ENCODE measurements around the gene TMEM219. TPM values are rescaled to one million over a fixed set of nuclear protein-coding genes. Genes with fewer than 3 reads are reported as not detected.
"Not testable (repeated sequence)": the region's sequence is repeated elsewhere in the genome, so short reads cannot be mapped to it uniquely, and the experiment has no call there.

TMEM219 gene
- total RNA-seq, 3 donors from 2014 or later (not counting 1 experiment from before 2014, with no cell fraction given), result 50.2 to 69.5 (median 50.8) TPM

DNA sequence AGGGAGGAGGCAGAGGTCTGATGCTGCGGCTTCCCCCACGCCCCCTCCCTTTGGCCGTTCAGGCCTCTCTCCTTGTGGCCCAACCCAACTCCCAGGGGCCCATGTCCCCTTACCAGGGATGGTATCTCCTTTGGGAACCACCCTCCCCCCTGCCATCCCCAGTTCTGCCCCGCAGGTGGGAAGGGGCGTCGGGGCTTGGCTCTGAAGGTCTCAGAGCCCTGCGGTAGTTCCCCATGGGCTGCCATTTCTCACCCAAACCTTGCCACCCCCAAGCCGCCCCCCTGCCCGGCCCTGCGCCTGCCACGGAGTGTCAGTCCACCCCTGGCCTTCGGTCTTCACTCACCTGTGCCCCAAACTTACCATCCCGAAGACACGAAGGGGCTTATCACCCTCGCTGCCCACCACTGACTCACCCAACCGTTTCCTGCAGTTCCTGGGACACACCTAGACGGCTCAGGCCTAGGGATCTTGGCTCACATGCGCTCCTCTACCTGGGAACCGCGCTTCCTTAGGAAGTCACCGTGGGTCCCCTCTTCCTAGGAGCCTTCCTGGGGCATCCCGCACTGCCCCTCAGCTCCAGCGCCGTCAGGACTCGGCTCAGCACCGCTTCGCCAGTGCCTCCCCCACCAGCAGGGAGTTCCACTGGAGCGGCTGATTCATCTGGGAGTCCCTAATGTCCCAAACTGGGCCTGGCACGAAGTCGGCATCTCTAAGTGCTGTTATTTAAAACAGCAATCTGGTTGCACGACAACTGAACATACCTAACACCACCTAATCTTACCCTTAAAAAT is 50.0 kb downstream of the TMEM219 start:
- Mint-ChIP-seq H3K36me3 (no peaks in the 10 kb centered on the region), H3K27me3 (ENCODE audit: low read depth in 2 of 2) (peaks cover 7 to 32% of the 10 kb centered on the region in 2 donors), H3K4me1 (peaks cover 5 to 17% of the 10 kb centered on the region in 2 donors), H3K4me3 (peak overlapping the region; percentile 85), H3K27ac (no peak overlapping the region), H3K9me3 (no peaks in the 10 kb centered on the region)
- no peaks in the 10 kb centered on the region for H3K36me3 ChIP-seq (ENCODE audit: control insufficient read depth, insufficient read depth, low read length)
- no peak overlapping the region for H3K27ac ChIP-seq (ENCODE audit: low read length)
- ATAC-seq, result no peak
- intact Hi-C loops (cut with micrococcal nuclease), result no loop called here
- TF ChIP-seq CTCF (IDR thresholded peaks at IDR 0.05), result no peak
- H3K27me3 ChIP-seq (ENCODE audit: control insufficient read depth, insufficient read depth, low read length), result peaks cover 13% of the 10 kb centered on the region
- H3K9me3 ChIP-seq (ENCODE audit: control insufficient read depth, insufficient read depth, low read length), result no peaks in the 10 kb centered on the region
- H3K4me3 ChIP-seq (ENCODE audit: low read length), result no peak overlapping the region
- peaks cover 14% of the 10 kb centered on the region for H3K4me1 ChIP-seq (ENCODE audit: control insufficient read depth, insufficient read depth, low read length)
- no peak for DNase-seq
- WGBS (ENCODE audit: insufficient coverage), result 25% methylated on average over 30 of the region's 31 CpGs

DNA sequence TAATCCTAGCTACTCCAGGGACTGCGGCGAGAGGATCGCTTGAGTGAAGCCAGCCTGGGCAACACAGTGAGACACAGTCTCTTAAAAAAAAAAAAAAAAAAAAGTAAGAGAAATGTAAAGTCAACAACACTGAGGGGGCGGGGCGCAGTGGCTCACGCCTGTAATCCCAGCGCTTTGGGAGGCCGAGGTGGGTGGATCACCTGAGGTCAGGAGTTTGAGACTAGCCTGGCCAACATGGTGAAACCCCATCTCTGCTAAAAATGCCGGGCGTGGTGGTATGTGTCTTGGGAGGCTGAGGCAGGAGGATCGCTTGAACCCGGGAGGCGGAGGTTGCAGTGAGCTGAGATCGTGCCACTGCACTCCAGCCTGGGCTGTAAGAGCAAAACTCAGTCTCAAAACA is 50.7 kb downstream of the TMEM219 start:
- ATAC-seq; H3K27ac Mint-ChIP-seq; H3K4me3 ChIP-seq (ENCODE audit: low read length); H3K4me3 Mint-ChIP-seq; DNase-seq; H3K36me3 Mint-ChIP-seq; H3K9me3 ChIP-seq (ENCODE audit: control insufficient read depth, insufficient read depth, low read length); H3K36me3 ChIP-seq (ENCODE audit: control insufficient read depth, insufficient read depth, low read length); H3K9me3 Mint-ChIP-seq; intact Hi-C loops (cut with micrococcal nuclease); H3K27ac ChIP-seq (ENCODE audit: low read length): not testable (repeated sequence)
- Mint-ChIP-seq H3K27me3 (ENCODE audit: low read depth in 2 of 2) (peaks cover 7 to 32% of the 10 kb centered on the region in 2 donors), H3K4me1 (peaks cover 5 to 17% of the 10 kb centered on the region in 2 donors)
- peaks cover 14% of the 10 kb centered on the region for H3K4me1 ChIP-seq (ENCODE audit: control insufficient read depth, insufficient read depth, low read length)
- peaks cover 13% of the 10 kb centered on the region for H3K27me3 ChIP-seq (ENCODE audit: control insufficient read depth, insufficient read depth, low read length)
- 89% methylated on average over 10 of the region's 14 CpGs for WGBS (ENCODE audit: insufficient coverage)

- H3K9me3 Mint-ChIP-seq; H3K4me3 ChIP-seq (ENCODE audit: low read length); H3K9me3 ChIP-seq (ENCODE audit: control insufficient read depth, insufficient read depth, low read length); H3K4me1 ChIP-seq (ENCODE audit: control insufficient read depth, insufficient read depth, low read length); DNase-seq; H3K27me3 ChIP-seq (ENCODE audit: control insufficient read depth, insufficient read depth, low read length); H3K4me3 Mint-ChIP-seq; H3K36me3 ChIP-seq (ENCODE audit: control insufficient read depth, insufficient read depth, low read length); H3K27ac Mint-ChIP-seq; H3K36me3 Mint-ChIP-seq; H3K27ac ChIP-seq (ENCODE audit: low read length); intact Hi-C loops (cut with micrococcal nuclease); ATAC-seq: not testable (repeated sequence)
- Mint-ChIP-seq H3K4me1 (peaks cover 5 to 13% of the 10 kb centered on the region in 2 donors), H3K27me3 (ENCODE audit: low read depth in 2 of 2) (peaks cover 7 to 20% of the 10 kb centered on the region in 2 donors)
- 99% methylated on average over 7 of the region's 7 CpGs for WGBS (ENCODE audit: insufficient coverage)
Observed at GRCh38 chr16:30015450-30015849, 53.6 kb downstream of the TMEM219 start.

DNA sequence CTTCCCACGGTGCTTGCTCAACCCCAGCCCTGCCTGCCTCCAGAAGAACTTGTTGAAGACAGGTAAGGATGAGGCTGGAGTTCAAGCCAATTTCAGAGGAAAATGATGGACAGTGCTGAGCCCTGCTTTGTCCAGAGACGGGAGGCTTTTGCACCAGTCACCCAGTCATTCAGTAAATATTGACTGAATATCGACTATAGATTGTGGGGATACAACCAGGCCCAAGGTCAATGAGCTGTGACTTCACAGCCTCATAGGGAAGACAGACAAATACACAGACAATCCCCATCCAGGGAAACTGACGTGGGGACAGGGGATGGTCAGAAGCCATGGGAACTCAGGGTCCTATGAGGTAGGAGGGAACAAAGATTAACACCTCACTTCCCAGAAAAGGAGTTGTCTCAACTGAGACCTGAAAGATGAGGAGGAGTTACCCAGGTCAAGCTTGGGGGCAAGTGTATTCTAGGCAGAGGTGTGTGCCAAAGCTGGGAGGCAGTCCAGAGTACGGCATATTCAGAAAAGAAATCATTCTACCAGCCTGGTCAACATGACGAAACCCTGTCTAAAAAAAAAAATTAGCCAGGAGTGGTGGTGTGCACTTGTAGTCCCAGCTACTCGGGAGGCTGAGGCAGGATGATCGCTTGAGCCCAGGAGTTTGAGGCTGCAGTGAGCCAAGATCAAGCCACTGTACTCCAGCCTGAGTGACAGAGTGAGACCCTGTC is 54.8 kb downstream of the TMEM219 start:
- Histone ChIP-seq H3K36me3 (ENCODE audit: control insufficient read depth, insufficient read depth, low read length) (no peaks in the 10 kb centered on the region), H3K27me3 (ENCODE audit: control insufficient read depth, insufficient read depth, low read length) (peaks cover under 1% of the 10 kb centered on the region), H3K9me3 (ENCODE audit: control insufficient read depth, insufficient read depth, low read length) (no peaks in the 10 kb centered on the region), H3K4me3 (ENCODE audit: low read length) (no peak overlapping the region), H3K27ac (ENCODE audit: low read length) (no peak overlapping the region), H3K4me1 (ENCODE audit: control insufficient read depth, insufficient read depth, low read length) (peaks cover 11% of the 10 kb centered on the region)
- Mint-ChIP-seq H3K27me3 (ENCODE audit: low read depth in 2 of 2) (peaks cover 6 to 19% of the 10 kb centered on the region in 2 donors), H3K27ac (no peak overlapping the region), H3K9me3 (no peaks in the 10 kb centered on the region), H3K36me3 (no peaks in the 10 kb centered on the region), H3K4me1 (peaks cover 13 to 18% of the 10 kb centered on the region in 2 donors), H3K4me3 (no peak overlapping the region)
- no peak for ATAC-seq
- intact Hi-C loops (cut with micrococcal nuclease), result no loop called here
- no peak for TF ChIP-seq CTCF (IDR thresholded peaks at IDR 0.05)
- WGBS (ENCODE audit: insufficient coverage), result 93% methylated on average over 7 of the region's 8 CpGs
- no peak for DNase-seq

Data from natural killer cell (primary cell).